HG02885 (cell line): ENCODE measurements around the gene PCED1A.
"Not testable (repeated sequence)": the region's sequence is repeated elsewhere in the genome, so short reads cannot be mapped to it uniquely, and the experiment has no call there.

Experiments used
- ATAC-seq: cut with Tn5 transposase; IDR thresholded peaks from one replicate; pipeline ENCODE4 v1.9.1; 2021; ENCODE audit warnings: mild to moderate bottlenecking; ENCODE audit not compliant: unreplicated experiment, poor library complexity

Gene PCED1A

GRCh38 chr20:2807929-2808328, 32.5 kb downstream of the PCED1A start:
- ATAC-seq: not testable (repeated sequence)

GRCh38 chr20:2807019-2807418, 33.4 kb downstream of the PCED1A start:
- no peak for ATAC-seq

- no peak for ATAC-seq
Measured at GRCh38 chr20:2806351-2806701, 34.1 kb downstream of the PCED1A start.

GRCh38 chr20:2805689-2806350, 34.6 kb downstream of the PCED1A start:
- no peak for ATAC-seq

- ATAC-seq: no peak
Measured at GRCh38 chr20:2804852-2805688, 35.4 kb downstream of the PCED1A start.

- no peak for ATAC-seq
Measured at GRCh38 chr20:2804041-2804828, 36.2 kb downstream of the PCED1A start.

GRCh38 chr20:2801286-2801728, 39.1 kb downstream of the PCED1A start:
- ATAC-seq: no peak

- no peak for ATAC-seq
Measured at GRCh38 chr20:2800521-2801285, 39.8 kb downstream of the PCED1A start, which contains the start of gene CPXM1. TSS of gene CPXM1 (minus strand) at chr20:2800627. CDS start at chr20:2800572, 55 bp downstream.

GRCh38 chr20:2799688-2800520, 40.6 kb downstream of the PCED1A start:
- ATAC-seq: no peak

GRCh38 chr20:2799271-2799670, 41.2 kb downstream of the PCED1A start:
- ATAC-seq: no peak

GRCh38 chr20:2798814-2799213, 41.6 kb downstream of the PCED1A start:
- ATAC-seq: no peak

GRCh38 chr20:2798095-2798805, 42.2 kb downstream of the PCED1A start:
- no peak for ATAC-seq

- ATAC-seq: no peak
Measured at GRCh38 chr20:2797136-2797983, 43.1 kb downstream of the PCED1A start.

GRCh38 chr20:2796011-2796660, 44.3 kb downstream of the PCED1A start:
- ATAC-seq: no peak

- no peak for ATAC-seq
Measured at GRCh38 chr20:2795451-2795850, 45.0 kb downstream of the PCED1A start.

- ATAC-seq: no peak
Measured at GRCh38 chr20:2794866-2795447, 45.5 kb downstream of the PCED1A start.

- ATAC-seq: no peak
Measured at GRCh38 chr20:2794202-2794748, 46.2 kb downstream of the PCED1A start.
